ENCODE results near the gene GBX1. TPM values are rescaled to one million over a fixed set of nuclear protein-coding genes. Genes with fewer than 3 reads are reported as not detected.

Gene GBX1
- total and polyA plus RNA-seq, 2 of the 4 experiments (the other 2 are of a cell fraction) = not detected

- Histone ChIP-seq H2BK20ac (ENCODE audit: low read depth, low read length) (no peak overlapping the region), H3K27ac (ENCODE audit: insufficient read depth, low read length) (no peak overlapping the region), H3K23ac (ENCODE audit: low read depth, low read length) (no peak overlapping the region), H3K27me3 (ENCODE audit: control insufficient read depth, insufficient read depth, low read length) (no peaks in the 10 kb centered on the region), H3K79me1 (ENCODE audit: low read depth in 1 of 2, low read length in 2 of 2) (peaks cover 0 to 6% of the 10 kb centered on the region in 2 experiments; a peak in 2 of 4 replicates), H3K9me1 (ENCODE audit: insufficient read depth, low read length) (no peaks in the 10 kb centered on the region; the same call in 1 of the 2 replicates), H3K36me3 (ENCODE audit: control insufficient read depth, insufficient read depth, low read length) (peaks cover 82% of the 10 kb centered on the region), H2AK5ac (ENCODE audit: low read depth, low read length) (no peak overlapping the region), H3K4me2 (ENCODE audit: low read depth, low read length) (no peak overlapping the region), H3K4ac (ENCODE audit: low read depth, low read length) (no peak overlapping the region), H4K91ac (ENCODE audit: insufficient read depth, low read depth, low read length) (no peak overlapping the region), H2BK120ac (ENCODE audit: low read depth, low read length) (no peak overlapping the region), H3K9me3 (ENCODE audit: control insufficient read depth, insufficient read depth, low read length) (no peaks in the 10 kb centered on the region), H2BK5ac (ENCODE audit: low read depth, low read length, poor library complexity, severe bottlenecking) (no peak overlapping the region), H3K14ac (replicated peaks; ENCODE audit: low read depth, low read length) (no peak overlapping the region), H4K8ac (ENCODE audit: low read depth in 2 of 2, low read length in 2 of 2) (no peak overlapping the region), H2AFZ (replicated peaks; ENCODE audit: low read length, poor library complexity) (no peak overlapping the region), H2BK15ac (ENCODE audit: low read depth, low read length) (no peak overlapping the region), H4K5ac (ENCODE audit: low read depth, low read length) (no peak overlapping the region), H3K18ac (ENCODE audit: low read depth, low read length) (no peak overlapping the region), H3K56ac (ENCODE audit: extremely low read depth, insufficient read depth, low read length) (no peak overlapping the region), H3K4me3 (ENCODE audit: insufficient read depth, low read depth, low read length) (no peak overlapping the region), H3K9ac (ENCODE audit: low read depth, low read length) (no peak overlapping the region), H3K4me1 (ENCODE audit: control insufficient read depth, insufficient read depth, low read length) (no peaks in the 10 kb centered on the region), H2AK9ac (replicated peaks; ENCODE audit: low read depth, low read length, poor library complexity) (peak overlapping the region; percentile 25), H4K20me1 (ENCODE audit: insufficient read depth, low read length) (no peaks in the 10 kb centered on the region; the same call in none of the 2 replicates)
- POLR2A ChIA-PET (ENCODE audit: unreplicated experiment) = no interaction called here
- in situ Hi-C loops (cut with MboI; ENCODE audit: low sequenced_read_pairs) (no loop called here), intact Hi-C loops (cut with micrococcal nuclease) (no loop called here), dilution Hi-C loops (cut with HindIII; ENCODE audit: low sequenced_read_pairs, unreplicated experiment) (no loop called here)
- TF ChIP-seq NFE2L2 (IDR thresholded peaks at IDR 0.05; ENCODE audit: low read depth, low read length) = no peak
- TF ChIP-seq MAFK (IDR thresholded peaks at IDR 0.05; ENCODE audit: low read depth, low read length) = no peak
- no peak for TF ChIP-seq POLR2A (IDR thresholded peaks at IDR 0.05; ENCODE audit: low read depth, low read length)
- no peak for TF ChIP-seq RAD21 (IDR thresholded peaks at IDR 0.05; ENCODE audit: low read length)
- no peak for TF ChIP-seq FOS (IDR thresholded peaks at IDR 0.05; ENCODE audit: low read depth, low read length)
- no peak for TF ChIP-seq RFX5 (IDR thresholded peaks at IDR 0.05; ENCODE audit: low read depth, low read length)
- no peak for TF ChIP-seq CHD1 (IDR thresholded peaks at IDR 0.05; ENCODE audit: low read depth, low read length)
- CTCF ChIA-PET = no interaction called here
- no peak for DNase-seq
- no peak for ATAC-seq (ENCODE audit: low read depth)
- no TSS peak for BruUV-seq (replicated peaks)
- 93% methylated on average over 10 of the region's 14 CpGs; no CpG with 5 or more reads in 1 of the 2 experiments for WGBS, 2 experiments (ENCODE audit: extremely low coverage in 2 of 2, insufficient read length in 1 of 2)
These were observed 32.6 kb downstream of the GBX1 start for GRCh38 chr7:151134743-151135524.
